ENCODE measurements around the gene CAVIN2.
"Not testable (repeated sequence)": the region's sequence is repeated elsewhere in the genome, so short reads cannot be mapped to it uniquely, and the experiment has no call there.

CAVIN2 gene

GRCh38 chr2:191797942-191798876 lies 48.7 kb downstream of the CAVIN2 start:
- no peak for DNase-seq

GRCh38 chr2:191797500-191797899 lies 49.4 kb downstream of the CAVIN2 start:
- no peak for DNase-seq

- DNase-seq, result no peak
Measured at GRCh38 chr2:191795715-191796114, 51.2 kb downstream of the CAVIN2 start.

GRCh38 chr2:191791953-191792560 lies 54.8 kb downstream of the CAVIN2 start:
- no peak for DNase-seq

GRCh38 chr2:191790737-191791136 lies 56.2 kb downstream of the CAVIN2 start:
- no peak for DNase-seq

- DNase-seq, result no peak
Measured at GRCh38 chr2:191789796-191790195, 57.1 kb downstream of the CAVIN2 start.

GRCh38 chr2:191786694-191787093 lies 60.2 kb downstream of the CAVIN2 start:
- no peak for DNase-seq

- not testable (repeated sequence) for DNase-seq
Measured at GRCh38 chr2:191785651-191786050, 61.2 kb downstream of the CAVIN2 start.

Measured in CD4-positive, alpha-beta T cell treated with Interleukin-10 for 1 hour (primary cell).